Coronary artery (tissue), 2 donors: ENCODE measurements around the gene USB1.

ENCODE experiments used
- DNase-seq: peaks from one replicate; pipeline ENCODE4 v3.0.0-alpha.2; 2017; ENCODE audit warnings: low spot score
- H3K27ac ChIP-seq, 2 donors: fragments of 200-600 bp; sonication (generic); one replicate each; pipeline ENCODE4 v1.5.1; 2016 to 2019
- H3K4me3 ChIP-seq: fragments of 200-600 bp; sonication (generic); 2 replicates; pipeline ENCODE4 v1.5.1; 2016; ENCODE audit warnings: mild to moderate bottlenecking, moderate library complexity
- CTCF ChIP-seq: fragments of 200-600 bp; sonication (generic); IDR thresholded peaks from one replicate; pipeline ENCODE4 v1.5.1; 2019; ENCODE audit warnings: antibody characterized with exemption

USB1 gene

DNA sequence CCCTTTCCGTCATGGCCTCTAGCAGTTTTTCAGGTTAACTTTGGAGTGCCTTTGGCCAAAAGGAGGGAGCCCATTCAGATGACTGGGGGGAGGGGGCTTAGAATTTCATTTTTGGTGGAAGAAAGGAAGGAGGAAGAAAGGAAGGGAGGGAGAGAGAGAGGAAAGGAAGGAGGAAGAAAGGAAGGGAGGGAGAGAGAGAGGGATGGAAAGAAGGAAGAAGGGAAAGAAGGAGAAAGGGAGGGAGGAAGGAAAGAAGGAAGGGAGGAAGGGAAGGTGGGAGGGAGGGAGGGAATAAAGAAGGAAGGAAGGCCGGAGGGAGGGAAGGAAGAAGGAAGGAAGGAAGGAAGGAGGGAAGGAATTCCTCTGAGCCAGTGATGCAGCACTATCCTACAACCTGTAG lies 50.1 kb downstream of the USB1 start:
- Histone ChIP-seq H3K4me3 (no peak overlapping the region), H3K27ac (no peak overlapping the region)
- no peak for TF ChIP-seq CTCF
- no peak for DNase-seq

- DNase-seq: no peak
- Histone ChIP-seq H3K4me3 (no peak overlapping the region), H3K27ac (no peak overlapping the region)
- no peak for TF ChIP-seq CTCF
Measured at GRCh38 chr16:58051821-58052603, 50.8 kb downstream of the USB1 start.

DNA sequence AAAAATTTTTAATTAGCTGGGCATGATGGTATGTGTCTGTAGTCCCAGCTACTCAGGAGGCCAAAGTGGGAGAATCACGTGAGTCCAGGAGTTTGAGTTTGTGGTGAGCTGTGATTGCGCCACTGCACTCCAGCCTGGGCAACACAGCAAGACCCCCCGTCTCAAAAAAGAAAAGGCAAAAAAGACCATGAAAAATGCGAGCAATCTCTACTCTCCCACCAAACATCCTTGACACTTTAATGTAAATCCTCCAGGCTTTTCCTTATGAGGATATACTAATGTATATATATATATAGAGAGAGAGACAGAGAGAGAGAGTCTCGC lies 52.4 kb downstream of the USB1 start:
- DNase-seq: no peak
- Histone ChIP-seq H3K4me3 (no peak overlapping the region), H3K27ac (no peak overlapping the region)
- no peak for TF ChIP-seq CTCF

DNA sequence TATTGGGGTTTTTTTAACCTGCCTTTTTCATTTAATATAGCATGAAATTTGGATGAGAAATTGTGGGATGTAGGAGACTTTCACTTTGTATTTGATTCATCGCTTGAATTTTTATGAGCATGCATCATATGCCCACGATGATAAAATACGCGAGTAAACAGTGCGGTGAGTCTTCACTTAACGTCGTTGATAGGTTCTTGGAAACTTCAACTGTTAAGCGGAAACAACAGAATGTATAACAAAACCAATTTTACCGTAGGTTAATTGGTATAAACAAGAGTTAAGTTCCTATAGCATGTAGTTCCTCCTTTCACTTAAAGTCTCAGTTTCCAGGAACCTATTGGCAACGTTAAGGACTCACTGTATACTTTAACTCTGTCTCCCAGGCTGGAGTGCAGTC lies 53.1 kb downstream of the USB1 start:
- Histone ChIP-seq H3K27ac (no peak overlapping the region), H3K4me3 (no peak overlapping the region)
- TF ChIP-seq CTCF: no peak
- DNase-seq: no peak

DNA sequence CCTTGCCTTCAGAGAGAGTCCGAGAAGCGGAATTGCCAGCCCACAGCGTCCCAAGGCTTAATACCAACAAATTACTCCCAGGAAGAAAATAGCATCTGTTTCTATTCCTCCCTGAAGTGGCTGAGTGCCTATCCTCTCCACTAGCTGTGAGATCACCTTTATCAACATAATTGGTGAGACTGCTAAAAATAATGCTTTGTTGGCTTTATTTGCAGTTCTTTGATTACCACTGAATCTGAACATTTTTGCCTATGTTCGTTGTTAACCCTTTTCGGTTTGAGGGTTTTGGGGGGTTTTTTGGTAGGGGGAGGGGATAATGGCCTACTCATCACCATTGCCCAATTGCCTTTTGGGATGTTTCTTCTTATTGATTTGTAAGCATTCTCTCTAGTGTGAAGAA lies 55.4 kb downstream of the USB1 start:
- Histone ChIP-seq H3K27ac (no peak overlapping the region), H3K4me3 (no peak overlapping the region)
- DNase-seq: no peak
- no peak for TF ChIP-seq CTCF

DNA sequence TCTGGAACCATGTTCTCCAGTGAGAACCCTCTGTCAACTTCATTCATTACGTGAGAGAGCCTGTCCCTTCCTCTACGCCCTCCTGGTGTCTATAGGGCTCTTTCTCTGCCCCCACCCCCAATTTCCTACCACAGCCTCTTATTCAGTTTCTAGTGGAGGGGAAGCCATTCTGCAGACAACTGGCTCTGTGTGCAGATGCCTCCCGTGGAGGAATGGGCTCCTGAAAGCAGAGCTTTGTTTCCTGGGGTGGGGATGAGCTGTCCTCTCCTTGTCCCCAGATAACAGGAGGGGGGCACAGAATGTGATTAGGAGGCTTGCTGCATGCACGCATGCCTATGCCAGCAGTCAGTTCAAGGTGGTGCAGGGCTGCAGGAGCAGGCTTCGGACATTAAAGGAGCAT lies 55.9 kb downstream of the USB1 start:
- Histone ChIP-seq H3K27ac (no peak overlapping the region), H3K4me3 (no peak overlapping the region)
- DNase-seq: no peak
- no peak for TF ChIP-seq CTCF

DNA sequence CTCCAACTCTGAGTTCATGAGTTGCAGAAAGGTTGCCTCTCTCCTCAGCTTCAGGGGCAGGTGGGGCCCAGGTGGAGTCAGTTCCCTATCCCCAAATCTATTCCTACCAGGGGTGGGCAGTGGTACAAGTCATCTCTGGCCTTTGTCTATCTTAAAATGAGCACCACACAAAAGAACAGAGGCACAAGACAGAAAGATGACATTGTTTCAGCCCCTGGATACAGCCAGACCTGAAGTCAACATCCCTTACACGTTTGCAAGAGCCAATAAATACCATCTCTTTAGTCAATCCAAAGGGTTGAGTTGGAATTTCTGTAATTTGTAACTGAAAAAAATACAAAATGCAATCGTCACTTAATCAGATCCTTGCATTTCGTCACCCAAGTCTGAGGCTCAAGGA lies 56.6 kb downstream of the USB1 start:
- no peak for TF ChIP-seq CTCF
- H3K27ac ChIP-seq: no peak overlapping the region
- no peak overlapping the region for H3K4me3 ChIP-seq
- no peak for DNase-seq
